HG03097 (cell line): ENCODE measurements around the gene ZFAND3.

Experiments used
- ATAC-seq: cut with Tn5 transposase; IDR thresholded peaks from one replicate; pipeline ENCODE4 v1.9.1; 2021; ENCODE audit not compliant: unreplicated experiment, low FRiP score

The ZFAND3 gene

DNA sequence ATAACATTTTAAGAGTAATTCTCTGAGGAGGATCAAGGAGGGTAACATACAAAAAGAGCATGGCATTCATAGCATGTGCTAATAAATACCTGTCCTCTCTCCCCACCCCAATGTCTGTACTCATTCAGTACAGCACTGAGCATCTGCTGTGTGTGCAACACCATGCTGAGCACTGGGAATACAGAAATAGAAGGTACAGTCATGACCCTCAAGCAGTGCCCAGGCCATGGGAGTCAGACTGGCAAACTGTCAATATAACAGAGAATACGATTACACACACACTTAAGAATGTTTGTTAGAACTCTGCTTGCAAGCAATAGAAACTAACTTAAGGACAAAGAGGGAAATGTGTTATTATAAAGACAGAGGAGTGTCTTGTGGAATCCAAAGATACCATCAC is 24.7 kb upstream of the ZFAND3 start:
- no peak for ATAC-seq

DNA sequence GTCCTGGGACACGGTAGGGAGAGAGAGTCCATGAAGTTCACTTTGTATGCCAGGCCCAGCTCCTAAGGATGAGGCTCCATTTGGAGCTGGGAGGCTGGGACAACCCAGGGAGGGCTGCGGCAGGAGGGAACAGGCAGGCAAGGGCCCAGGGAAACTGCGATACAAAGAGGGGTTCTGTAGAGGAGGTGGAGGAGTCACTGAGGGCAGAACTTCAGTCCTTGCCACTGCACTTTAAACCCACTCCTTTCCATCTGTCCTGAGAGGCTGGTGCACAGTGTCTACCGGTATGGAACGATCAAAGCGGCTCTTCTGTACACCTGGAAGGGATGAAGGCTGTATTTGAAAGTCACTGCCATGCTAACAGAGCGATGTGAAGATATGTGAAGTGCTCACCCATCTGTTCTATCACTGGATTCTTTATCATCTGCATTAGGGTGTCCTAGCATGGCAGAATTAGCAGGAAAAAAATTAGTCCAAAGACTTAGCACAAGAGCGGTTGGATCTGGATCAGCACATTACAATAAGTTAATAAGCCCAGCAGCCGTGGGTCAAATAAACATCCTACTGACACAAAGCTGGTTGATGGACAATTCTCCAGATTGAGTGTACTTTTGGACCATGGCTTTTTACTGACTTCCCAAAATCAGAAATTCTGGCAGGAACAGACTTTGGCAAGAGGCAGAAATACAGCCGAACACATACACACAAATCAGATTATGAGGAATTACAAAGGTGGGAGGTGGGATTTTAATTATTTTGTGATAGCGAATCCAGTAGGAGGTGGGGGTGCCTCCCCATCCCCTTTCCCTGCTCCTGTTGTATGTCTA is 20.9 kb upstream of the ZFAND3 start:
- ATAC-seq = no peak

DNA sequence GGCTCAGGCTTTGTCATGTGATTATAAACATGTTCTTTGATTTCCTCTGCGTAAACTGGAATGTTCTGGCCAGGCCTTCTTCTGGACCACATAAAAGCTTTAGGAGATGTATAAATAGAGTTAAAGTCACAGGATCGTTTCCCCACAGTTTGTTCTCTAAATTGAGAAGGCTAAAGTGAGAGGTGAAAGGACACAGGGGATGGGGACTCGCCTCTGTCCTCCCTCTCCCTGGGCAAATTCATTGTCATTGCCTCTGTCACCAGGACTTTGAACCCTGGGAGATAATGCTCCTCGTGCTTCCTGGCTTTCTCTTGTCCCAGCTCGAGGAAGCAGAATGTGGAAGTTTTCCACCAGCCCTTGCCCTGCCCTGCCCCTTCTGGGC is 20.3 kb upstream of the ZFAND3 start:
- no peak for ATAC-seq

GRCh38 chr6:37800703-37801604 is 18.6 kb upstream of the ZFAND3 start:
- no peak for ATAC-seq

GRCh38 chr6:37801605-37801940 is 18.0 kb upstream of the ZFAND3 start:
- ATAC-seq = no peak

DNA sequence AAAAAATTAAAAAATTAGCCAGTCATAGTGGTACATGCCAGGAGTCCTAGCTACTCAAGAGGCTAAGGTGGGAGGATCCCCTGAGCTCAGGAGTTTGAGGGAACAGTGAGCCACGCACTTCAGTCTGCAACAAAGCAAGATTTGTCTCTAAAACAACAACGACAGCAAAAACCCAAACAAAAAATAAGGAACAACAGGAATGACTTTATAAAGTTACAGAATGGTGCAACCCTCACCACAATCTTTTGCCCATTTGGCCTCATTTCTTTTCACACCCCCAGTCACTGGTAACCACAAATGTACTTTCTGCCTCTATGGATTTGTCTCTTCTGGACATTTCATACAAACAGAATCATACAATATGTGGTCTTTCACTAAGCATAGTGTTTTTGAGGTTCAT is 16.7 kb upstream of the ZFAND3 start:
- no peak for ATAC-seq

DNA sequence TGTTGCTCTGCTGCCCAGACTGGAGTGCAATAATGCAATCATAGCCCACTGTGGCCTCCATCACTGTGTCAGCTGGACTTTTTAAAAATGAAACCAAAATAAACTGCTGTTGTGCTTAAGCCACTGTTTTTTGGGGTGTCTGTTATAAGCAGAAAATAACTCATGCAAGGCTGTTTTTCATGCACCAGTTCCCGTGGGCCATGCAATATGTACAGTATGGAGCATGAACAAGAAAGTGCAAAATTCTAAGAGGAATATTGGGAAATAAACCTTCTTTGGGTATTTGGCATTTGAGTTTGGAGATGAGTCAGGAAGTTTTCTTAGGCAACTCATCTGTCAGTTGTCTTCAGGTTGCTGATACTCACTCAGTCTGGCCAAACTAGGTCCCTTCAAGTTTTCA is 14.9 kb upstream of the ZFAND3 start:
- ATAC-seq = no peak

DNA sequence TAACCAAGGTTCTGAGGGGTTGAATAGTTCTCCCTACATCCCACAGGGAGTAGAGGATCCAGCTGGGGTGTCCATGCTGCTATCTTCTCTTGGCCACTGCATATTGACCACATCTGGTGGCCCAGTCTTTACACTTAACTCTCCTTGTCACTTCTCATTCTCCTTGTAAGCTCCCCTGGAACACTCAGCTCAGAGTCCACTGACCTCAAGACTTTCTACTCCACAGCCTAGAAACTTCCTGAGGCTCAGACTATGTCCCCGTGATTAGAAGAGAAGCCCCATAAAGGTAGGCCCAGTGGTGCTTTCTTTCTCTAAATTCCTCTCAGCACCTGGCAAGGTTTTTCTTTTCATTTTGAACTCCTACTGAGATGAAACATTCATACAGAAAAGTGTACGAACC is 13.3 kb upstream of the ZFAND3 start:
- no peak for ATAC-seq

- no peak for ATAC-seq
These were observed 11.9 kb upstream of the ZFAND3 start for GRCh38 chr6:37807656-37808055.

DNA sequence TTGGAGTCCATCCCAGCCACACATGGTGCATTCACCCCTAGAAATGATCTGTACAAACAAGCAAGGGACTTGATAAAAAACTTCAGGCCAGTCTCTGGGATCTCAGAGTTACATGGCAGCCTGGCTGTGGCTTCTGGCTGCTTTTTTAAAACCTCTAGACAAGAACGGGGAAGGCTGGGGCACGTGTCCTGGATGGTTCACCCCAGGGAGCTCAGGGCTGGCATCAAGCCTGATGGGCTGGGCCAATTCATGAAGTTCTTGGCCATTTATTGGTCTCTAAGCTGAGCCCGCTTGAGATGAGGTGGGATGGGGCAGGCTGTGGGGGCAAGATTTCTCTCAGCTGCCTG is 10.4 kb upstream of the ZFAND3 start:
- ATAC-seq = no peak

- no peak for ATAC-seq
These were observed 6.7 kb upstream of the ZFAND3 start for GRCh38 chr6:37812841-37813240.

DNA sequence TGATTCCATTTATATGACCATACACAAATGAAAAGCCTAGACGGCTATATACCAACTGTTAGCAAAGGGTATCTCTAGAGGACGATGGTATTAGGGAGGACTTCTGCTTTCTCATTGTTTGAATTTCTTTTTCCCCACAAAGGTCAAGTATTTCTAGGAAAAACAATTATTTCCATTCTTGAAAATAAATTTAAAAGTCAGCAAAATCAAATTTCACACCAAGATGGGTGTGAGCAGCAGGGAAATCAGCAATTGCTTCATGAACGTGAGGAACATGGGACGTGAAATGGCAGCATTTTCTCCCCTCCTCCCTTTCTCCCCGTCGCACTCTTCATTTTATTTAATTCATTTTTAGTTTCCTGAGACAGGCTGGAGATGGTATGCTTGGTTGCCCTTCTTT is 5.2 kb upstream of the ZFAND3 start:
- ATAC-seq = no peak

- ATAC-seq = no peak
These were observed 2.7 kb upstream of the ZFAND3 start for GRCh38 chr6:37816599-37817375.

DNA sequence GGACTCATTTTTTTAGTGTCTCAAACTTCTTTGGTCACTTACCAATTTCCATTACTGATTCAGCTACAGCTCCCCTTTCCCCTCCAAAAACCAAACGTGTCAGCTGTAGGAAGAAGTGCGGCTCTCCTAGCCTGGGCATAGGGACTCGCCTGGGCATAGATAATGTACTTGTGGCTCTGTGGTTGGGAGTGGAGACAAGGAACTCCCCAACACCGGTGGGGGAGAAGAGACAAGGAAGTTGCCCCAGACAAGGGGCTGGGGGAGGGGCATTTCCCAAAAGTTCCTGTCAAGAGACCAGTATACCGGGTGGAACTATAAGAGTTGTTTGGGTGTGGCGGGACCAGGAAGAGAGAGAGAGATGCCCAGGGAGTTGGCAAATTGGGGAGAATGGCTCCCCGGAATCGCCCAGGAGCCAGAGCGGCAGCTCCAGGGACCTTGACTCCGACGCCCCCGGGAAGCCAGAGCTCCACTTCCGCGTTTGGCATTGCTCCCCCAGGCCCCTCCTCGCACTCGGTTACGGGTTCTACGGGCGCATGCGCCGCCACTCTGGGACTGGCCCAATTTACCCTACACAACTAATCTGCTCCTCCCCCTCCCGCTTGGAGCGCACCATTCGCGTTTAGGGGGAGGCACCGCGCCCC is 871 bp upstream of the ZFAND3 start:
- peak; percentile 66 for ATAC-seq

DNA sequence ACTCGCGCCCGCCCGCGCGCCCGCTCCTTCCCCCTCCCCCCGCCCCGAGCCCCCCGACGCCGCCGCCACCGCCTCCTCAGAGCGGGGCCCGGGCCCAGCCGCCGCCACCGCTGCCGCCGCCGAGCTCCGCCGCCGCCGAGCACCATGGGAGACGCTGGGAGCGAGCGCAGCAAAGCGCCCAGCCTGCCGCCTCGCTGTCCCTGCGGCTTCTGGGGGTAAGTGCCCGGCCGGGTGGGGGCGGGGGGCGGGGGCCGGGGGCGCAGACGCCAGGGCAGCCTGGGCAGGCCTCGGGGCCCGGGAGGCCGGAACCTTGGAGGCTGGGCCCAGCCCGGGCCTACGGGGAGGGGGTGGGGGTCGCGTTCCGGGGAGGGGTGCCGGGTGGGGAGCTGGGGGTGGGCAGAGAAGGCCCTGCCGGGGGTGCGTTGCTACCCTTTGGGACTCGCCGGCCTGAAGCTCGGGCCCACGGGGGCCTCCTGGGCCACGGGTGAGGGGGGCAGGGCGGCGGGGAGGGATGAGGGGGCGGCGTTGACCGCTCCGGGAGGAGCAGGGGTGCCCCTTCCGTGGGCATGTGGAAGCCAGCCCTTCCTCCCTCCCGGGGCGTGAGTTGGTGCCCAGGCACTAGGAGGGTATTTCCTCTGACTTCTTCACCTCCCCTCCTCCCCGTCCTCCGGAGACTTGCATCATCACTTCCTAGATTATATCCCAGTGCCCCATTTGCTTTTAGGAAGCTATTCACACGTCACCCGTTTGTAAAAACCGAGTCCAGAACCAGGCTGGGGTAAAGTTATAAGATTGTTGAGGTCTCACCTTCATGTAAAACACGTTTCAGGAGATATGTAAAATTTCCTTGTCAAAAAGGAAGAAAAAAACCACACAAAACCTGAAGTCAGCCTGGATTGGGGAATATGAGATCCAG is 533 bp downstream of the ZFAND3 start:
- ATAC-seq = no peak

GRCh38 chr6:37820718-37821079 is 1.2 kb downstream of the ZFAND3 start:
- no peak for ATAC-seq

DNA sequence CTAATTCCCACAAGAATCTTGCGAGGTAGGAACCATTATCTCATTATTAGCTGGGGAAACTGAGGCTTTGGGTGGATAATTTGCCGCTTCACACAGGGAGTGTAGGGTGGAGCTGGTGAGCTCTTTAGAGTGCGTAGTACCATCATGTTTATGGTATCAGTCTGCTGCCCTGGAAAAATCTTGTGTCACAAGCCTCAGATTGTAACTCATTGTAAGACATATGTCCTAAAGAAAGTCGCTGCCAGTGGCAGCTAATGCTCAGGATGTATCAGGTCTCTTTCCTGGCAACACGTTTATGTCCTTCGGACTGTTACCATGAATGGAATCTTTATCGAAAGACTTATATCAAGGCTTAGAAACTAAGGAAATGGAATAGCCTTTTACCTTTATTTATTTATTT is 1.9 kb downstream of the ZFAND3 start:
- ATAC-seq = no peak

DNA sequence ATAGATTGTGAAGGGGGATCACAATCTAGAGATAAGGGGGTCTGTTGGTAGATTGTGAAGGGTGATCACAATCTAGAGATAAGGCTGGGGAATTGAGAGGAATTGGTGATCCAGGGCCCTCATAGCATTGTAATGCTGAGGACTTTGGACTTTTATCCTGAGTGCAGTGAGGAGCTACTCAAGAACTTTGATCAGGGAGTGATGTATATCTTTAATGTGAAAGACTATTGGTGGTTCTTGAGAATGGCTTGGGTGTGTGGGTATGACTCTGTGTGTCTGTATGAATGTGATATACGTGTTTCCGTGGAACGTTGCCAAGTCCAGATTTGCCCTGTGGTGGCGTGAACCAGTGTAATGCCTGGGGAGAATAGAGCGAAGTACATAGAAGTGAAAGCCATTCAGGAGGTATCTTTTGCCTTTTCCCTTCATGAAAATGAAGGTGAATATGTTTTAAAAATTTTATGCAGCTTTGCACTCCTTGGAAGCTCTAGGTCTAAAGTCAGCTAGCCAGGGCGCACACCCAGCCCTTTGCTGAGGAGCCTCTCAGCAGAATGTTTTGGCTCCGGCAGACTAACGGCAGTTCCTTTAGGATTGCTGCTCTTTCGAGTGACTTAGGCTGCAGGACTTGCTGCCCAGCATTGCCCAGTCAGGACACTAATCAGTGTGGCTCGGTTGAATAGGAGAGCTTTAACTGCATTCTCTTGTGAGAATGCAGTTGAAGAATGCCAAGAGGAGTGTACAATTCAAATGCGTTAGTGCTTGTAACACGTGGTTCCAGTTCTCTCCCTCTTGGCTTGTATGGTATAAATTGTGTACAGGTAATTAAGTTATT is 3.5 kb downstream of the ZFAND3 start:
- no peak for ATAC-seq

- no peak for ATAC-seq
These were observed 4.6 kb downstream of the ZFAND3 start for GRCh38 chr6:37824170-37824569.
